Mesenchymal stem cell (in vitro differentiated cells and primary cell): ENCODE results near the gene DHRSX.
"Not testable (repeated sequence)": the region's sequence is repeated elsewhere in the genome, so short reads cannot be mapped to it uniquely, and the experiment has no call there.

ENCODE experiments used
- DNase-seq: peaks from one replicate; pipeline ENCODE4 v3.0.0-alpha.2; 2013
- H2AFZ ChIP-seq: one replicate; pipeline ENCODE4 v1.6.1; 2013; ENCODE audit warnings: low read depth, mild to moderate bottlenecking, control low read depth, inconsistent platforms, low read length, moderate library complexity
- H2AK5ac ChIP-seq: 2 replicates; pipeline ENCODE4 v1.6.1; 2013; ENCODE audit warnings: low read length, moderate library complexity, mild to moderate bottlenecking, inconsistent platforms; ENCODE audit not compliant: severe bottlenecking
- H2BK120ac ChIP-seq: one replicate; pipeline ENCODE4 v1.6.1; 2013; ENCODE audit warnings: low read depth, mild to moderate bottlenecking, inconsistent platforms, low read length, moderate library complexity
- H2BK12ac ChIP-seq, 2 experiments: one replicate each; pipeline ENCODE4 v1.6.1; 2013; ENCODE audit warnings: inconsistent platforms in 2 of 2, low read length in 2 of 2, mild to moderate bottlenecking in 2 of 2, moderate library complexity in 2 of 2, control low read depth in 1 of 2
- H2BK15ac ChIP-seq: one replicate; pipeline ENCODE4 v1.6.1; 2013; ENCODE audit warnings: mild to moderate bottlenecking, low read depth, inconsistent platforms; ENCODE audit not compliant: poor library complexity, severe bottlenecking
- H2BK5ac ChIP-seq: 2 replicates; pipeline ENCODE4 v1.6.1; 2013; ENCODE audit warnings: low read depth, mild to moderate bottlenecking, low read length, control low read depth, inconsistent platforms; ENCODE audit not compliant: poor library complexity, severe bottlenecking
- H3K14ac ChIP-seq, 2 experiments: one replicate each; pipeline ENCODE4 v1.6.1; 2013; ENCODE audit warnings: inconsistent platforms in 2 of 2, low read length in 2 of 2, control low read depth in 1 of 2, mild to moderate bottlenecking in 1 of 2, moderate library complexity in 1 of 2
- H3K18ac ChIP-seq, 2 experiments: one replicate each; pipeline ENCODE4 v1.6.1; 2013; ENCODE audit warnings: inconsistent platforms in 2 of 2, low read length in 2 of 2, control low read depth in 1 of 2, low read depth in 1 of 2, mild to moderate bottlenecking in 1 of 2
- H3K23ac ChIP-seq, 2 experiments: one replicate each; pipeline ENCODE4 v1.6.1; 2013; ENCODE audit warnings: inconsistent platforms in 2 of 2, low read length in 2 of 2, mild to moderate bottlenecking in 2 of 2, moderate library complexity in 2 of 2, control low read depth in 1 of 2
- H3K27ac ChIP-seq: 2 replicates; pipeline ENCODE4 v1.5.1; 2013; ENCODE audit warnings: mild to moderate bottlenecking, moderate library complexity, low read length, control low read depth, inconsistent platforms; ENCODE audit not compliant: poor library complexity, severe bottlenecking
- H3K27me3 ChIP-seq, 2 experiments: 2 replicates each; pipeline versions ENCODE4 v1.6.1 to v1.7.0; 2013; ENCODE audit warnings: low read length in 2 of 2, mild to moderate bottlenecking in 2 of 2, moderate library complexity in 2 of 2, control low read depth in 1 of 2, inconsistent platforms in 1 of 2; ENCODE audit not compliant: control insufficient read depth in 1 of 2, insufficient read depth in 1 of 2
- H3K36me3 ChIP-seq, 2 experiments: 2 replicates each; pipeline versions ENCODE4 v1.6.1 to v1.7.0; 2013; ENCODE audit warnings: low read length in 2 of 2, control low read depth in 1 of 2, inconsistent platforms in 1 of 2, low read depth in 1 of 2, mild to moderate bottlenecking in 1 of 2; ENCODE audit not compliant: insufficient read depth in 2 of 2, control insufficient read depth in 1 of 2
- H3K4ac ChIP-seq, 2 experiments: one replicate each; pipeline ENCODE4 v1.6.1; 2013; ENCODE audit warnings: inconsistent platforms in 2 of 2, low read length in 2 of 2, mild to moderate bottlenecking in 2 of 2, moderate library complexity in 2 of 2, control low read depth in 1 of 2, low read depth in 1 of 2
- H3K4me1 ChIP-seq: 2 replicates; pipeline ENCODE4 v1.6.1; 2013; ENCODE audit warnings: low read depth, low read length, control low read depth; ENCODE audit not compliant: control insufficient read depth, insufficient read depth
- H3K4me2 ChIP-seq: 2 replicates; pipeline ENCODE4 v1.6.1; 2013; ENCODE audit warnings: low read length, mild to moderate bottlenecking, inconsistent platforms; ENCODE audit not compliant: poor library complexity, severe bottlenecking
- H3K4me3 ChIP-seq, 2 experiments: 2 replicates each; pipeline versions ENCODE4 v1.5.1 to v1.7.0; 2013; ENCODE audit warnings: low read length in 2 of 2, mild to moderate bottlenecking in 2 of 2, control low read depth in 1 of 2, low read depth in 1 of 2; ENCODE audit not compliant: insufficient read depth in 1 of 2
- H3K79me1 ChIP-seq: replicated peaks from 2 replicates; pipeline ENCODE4 v1.6.1; 2013; ENCODE audit warnings: mild to moderate bottlenecking, control low read depth, low read length, inconsistent platforms; ENCODE audit not compliant: poor library complexity, severe bottlenecking
- H3K9ac ChIP-seq: 2 replicates; pipeline ENCODE4 v1.7.0; 2013; ENCODE audit warnings: mild to moderate bottlenecking, low read length, moderate library complexity
- H3K9me3 ChIP-seq: 2 replicates; pipeline ENCODE4 v1.7.0; 2013; ENCODE audit warnings: mild to moderate bottlenecking, low read length; ENCODE audit not compliant: control insufficient read depth
- H4K8ac ChIP-seq: one replicate; pipeline ENCODE4 v1.6.1; 2013; ENCODE audit warnings: inconsistent platforms, mild to moderate bottlenecking, low read length, moderate library complexity
- H4K91ac ChIP-seq: one replicate; pipeline ENCODE4 v1.6.1; 2013; ENCODE audit warnings: mild to moderate bottlenecking, low read length, inconsistent platforms
- WGBS: methylation state at CpG from one replicate; pipeline ENCODE4 v1.1.7; 2013; ENCODE audit warnings: mixed read lengths; 5-methylcytosine and 5-hydroxymethylcytosine counted together

The DHRSX gene

DNA sequence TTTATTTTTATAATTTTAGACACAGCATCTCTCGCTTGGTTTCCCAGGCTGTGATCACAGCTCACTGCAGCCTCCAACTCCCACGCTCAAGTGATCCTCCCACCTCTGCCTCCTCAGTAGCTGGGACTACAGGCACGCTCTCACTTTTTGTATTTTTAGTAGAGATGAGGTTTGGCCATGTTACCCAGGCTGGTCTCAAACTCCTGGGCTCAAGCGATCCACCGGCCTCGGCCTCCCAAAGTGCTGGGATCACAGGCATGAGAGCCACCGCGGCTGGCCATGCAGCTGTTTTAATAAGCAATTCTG lies 39.1 kb downstream of the DHRSX start:
- Histone ChIP-seq H2BK5ac (no peak overlapping the region), H3K27me3 (no peaks in the 10 kb centered on the region), H4K91ac (no peak overlapping the region), H3K9ac (no peak overlapping the region), H3K36me3 (peaks cover 0 to 6% of the 10 kb centered on the region in 2 experiments), H2BK120ac (no peak overlapping the region), H3K4me1 (no peaks in the 10 kb centered on the region), H2AFZ (no peak overlapping the region), H3K4me2 (no peak overlapping the region), H3K79me1 (peaks cover 41% of the 10 kb centered on the region), H3K27ac (no peak overlapping the region), H3K23ac (no peak overlapping the region), H2AK5ac (no peak overlapping the region), H4K8ac (no peak overlapping the region), H3K4me3 (no peak overlapping the region), H3K18ac (no peak overlapping the region), H3K9me3 (no peaks in the 10 kb centered on the region), H2BK15ac (no peak overlapping the region), H3K14ac (no peak overlapping the region), H2BK12ac (no peak overlapping the region), H3K4ac (no peak overlapping the region)
- DNase-seq: no peak
- 100% methylated on average over 8 of the region's 8 CpGs for WGBS

DNA sequence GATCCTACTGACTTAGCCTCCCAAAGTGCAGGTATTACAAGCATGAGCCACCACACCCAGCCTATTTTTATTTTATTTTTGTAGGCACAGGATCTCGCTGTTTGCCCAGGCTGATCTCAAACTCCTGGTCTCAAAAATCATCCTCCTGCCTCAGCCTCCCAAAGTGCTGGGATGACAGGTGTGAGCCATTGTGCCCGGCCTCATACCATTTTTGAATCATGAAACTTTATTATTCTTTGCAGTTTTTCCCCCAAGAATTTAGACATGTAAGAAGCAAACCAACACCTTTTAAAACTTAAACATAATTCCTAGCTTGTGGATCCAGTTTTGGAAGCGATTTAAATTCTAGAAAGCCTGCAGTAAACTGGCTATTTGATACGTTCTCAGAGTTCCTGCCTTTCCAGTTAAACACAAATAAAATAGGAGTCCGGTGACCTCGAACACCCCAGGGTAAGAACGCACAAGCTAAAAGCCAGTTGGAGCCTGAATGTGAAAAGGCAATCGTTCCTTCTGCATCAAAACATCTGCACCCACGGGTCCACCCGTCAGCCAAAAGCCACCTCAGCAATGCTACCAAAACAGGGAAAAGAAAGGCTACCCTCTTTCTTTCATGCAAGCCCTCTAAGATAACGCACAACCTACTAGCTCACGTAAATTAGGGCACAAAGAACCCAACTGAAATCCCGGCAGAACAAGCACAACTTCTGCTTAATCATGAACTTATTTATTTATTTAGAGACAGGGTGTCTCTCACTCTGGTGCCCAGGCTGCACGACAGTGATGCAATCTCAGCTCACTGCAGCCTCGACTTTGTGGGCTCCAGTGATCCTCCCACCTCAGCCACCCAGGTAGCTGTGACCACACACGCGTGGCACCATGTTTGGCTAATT lies 39.7 kb downstream of the DHRSX start:
- WGBS: 92% methylated on average over 11 of the region's 17 CpGs
- not testable (repeated sequence) for H3K4ac ChIP-seq, H2BK120ac ChIP-seq, H3K27me3 ChIP-seq, H3K23ac ChIP-seq, DNase-seq, H3K4me1 ChIP-seq, H2AK5ac ChIP-seq, H3K9me3 ChIP-seq, H2AFZ ChIP-seq, H3K9ac ChIP-seq, H4K8ac ChIP-seq, H3K27ac ChIP-seq, H3K18ac ChIP-seq, H2BK15ac ChIP-seq, H3K36me3 ChIP-seq, H4K91ac ChIP-seq, H2BK12ac ChIP-seq, H3K4me3 ChIP-seq, H3K14ac ChIP-seq, H3K4me2 ChIP-seq, H2BK5ac ChIP-seq
- H3K79me1 ChIP-seq: peaks cover 36% of the 10 kb centered on the region

DNA sequence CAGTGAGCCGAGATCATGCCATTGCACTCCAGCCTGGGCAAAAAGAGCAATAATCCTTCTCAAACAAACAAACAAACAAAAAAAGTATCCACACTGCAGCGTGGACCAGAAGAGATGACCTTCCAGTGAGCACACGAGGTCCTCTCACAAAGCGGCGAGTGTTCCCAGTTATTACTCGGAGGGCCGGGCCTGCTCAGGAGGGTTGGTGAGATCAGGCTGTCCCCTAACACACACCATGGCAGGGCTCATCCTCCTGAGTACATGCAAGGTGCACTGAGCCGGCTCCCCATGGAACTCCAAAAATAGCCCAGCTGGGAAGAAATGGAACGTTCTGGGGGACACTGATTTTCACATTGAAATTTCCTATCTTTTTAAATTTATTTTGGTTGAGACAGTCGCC lies 40.7 kb downstream of the DHRSX start:
- not testable (repeated sequence) for H4K91ac ChIP-seq, H3K9ac ChIP-seq, H4K8ac ChIP-seq, H3K4me2 ChIP-seq, H2AK5ac ChIP-seq, H2AFZ ChIP-seq, H3K9me3 ChIP-seq, H3K4me1 ChIP-seq, H2BK12ac ChIP-seq, H3K23ac ChIP-seq, H3K36me3 ChIP-seq, H2BK15ac ChIP-seq, H3K27me3 ChIP-seq, H3K4me3 ChIP-seq, H2BK5ac ChIP-seq, DNase-seq, H3K27ac ChIP-seq, H3K4ac ChIP-seq, H3K14ac ChIP-seq, H2BK120ac ChIP-seq, H3K18ac ChIP-seq
- peaks cover 40% of the 10 kb centered on the region for H3K79me1 ChIP-seq
- 95% methylated on average over 8 of the region's 10 CpGs for WGBS

DNA sequence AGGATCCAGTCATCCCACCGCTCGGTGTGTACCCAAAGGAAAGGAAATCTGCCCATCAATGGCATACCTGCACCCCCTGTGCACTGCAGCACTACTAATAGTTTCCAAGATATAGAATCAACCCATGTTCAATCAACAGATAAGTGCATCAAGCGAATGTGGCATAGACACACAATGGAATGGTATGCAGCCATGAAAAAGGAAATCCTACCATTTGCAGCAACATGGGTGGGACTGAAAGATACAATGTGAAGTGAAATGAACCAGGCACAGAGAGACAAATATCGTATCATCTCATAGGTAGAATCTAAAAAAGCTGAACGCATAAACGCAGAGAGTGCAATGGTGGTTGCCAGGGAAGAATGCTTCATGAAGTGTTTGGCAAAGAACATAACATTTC lies 42.5 kb downstream of the DHRSX start:
- H3K18ac ChIP-seq: no peak overlapping the region
- H3K4me3 ChIP-seq: no peak overlapping the region
- H3K27ac ChIP-seq: no peak overlapping the region
- no peak overlapping the region for H3K4me2 ChIP-seq
- peaks cover 0 to 6% of the 10 kb centered on the region in 2 experiments for H3K36me3 ChIP-seq
- H3K4me1 ChIP-seq: no peaks in the 10 kb centered on the region
- no peak overlapping the region for H3K9ac ChIP-seq
- no peak overlapping the region for H3K23ac ChIP-seq
- H3K4ac ChIP-seq: no peak overlapping the region
- no peak overlapping the region for H4K8ac ChIP-seq
- no peak overlapping the region for H4K91ac ChIP-seq
- no peak overlapping the region for H2BK15ac ChIP-seq
- WGBS: 98% methylated on average over 6 of the region's 6 CpGs
- no peaks in the 10 kb centered on the region for H3K9me3 ChIP-seq
- no peak overlapping the region for H2AK5ac ChIP-seq
- no peak for DNase-seq
- no peak overlapping the region for H2BK12ac ChIP-seq
- no peaks in the 10 kb centered on the region for H3K27me3 ChIP-seq
- H3K14ac ChIP-seq: no peak overlapping the region
- H2AFZ ChIP-seq: no peak overlapping the region
- H3K79me1 ChIP-seq: peaks cover 37% of the 10 kb centered on the region
- H2BK120ac ChIP-seq: no peak overlapping the region
- H2BK5ac ChIP-seq: no peak overlapping the region
